Measurements from ENCODE around the gene SPINT3.

Gene SPINT3

DNA sequence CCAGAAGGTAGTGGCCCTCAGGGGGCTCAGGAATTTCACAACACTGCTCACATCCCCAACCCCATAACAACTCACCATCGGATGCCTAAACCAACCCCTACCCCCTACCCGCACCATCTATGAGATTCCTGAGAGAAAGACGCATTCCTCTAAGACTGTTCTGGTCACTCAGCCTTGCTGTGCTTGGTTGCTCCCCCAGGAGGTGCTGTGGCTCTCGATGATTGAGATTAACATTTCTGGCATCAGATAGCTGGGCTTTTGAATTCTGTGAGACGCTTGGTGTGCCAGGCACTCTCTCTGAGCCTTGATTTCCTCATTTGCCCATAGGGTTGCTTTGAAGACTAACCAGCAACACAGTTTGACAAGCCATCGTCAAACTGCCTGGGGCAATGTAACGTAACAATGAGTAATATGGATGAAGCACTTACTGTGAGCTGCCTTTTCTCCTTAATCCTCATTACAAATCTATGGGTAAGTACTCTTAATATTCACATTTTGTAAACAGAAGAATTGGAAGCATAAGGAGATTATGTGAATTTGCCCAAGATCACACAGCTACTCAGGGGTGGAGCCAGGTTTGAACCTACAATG lies 22.9 kb upstream of the SPINT3 start:
- TF ChIP-seq, protein P1, sequence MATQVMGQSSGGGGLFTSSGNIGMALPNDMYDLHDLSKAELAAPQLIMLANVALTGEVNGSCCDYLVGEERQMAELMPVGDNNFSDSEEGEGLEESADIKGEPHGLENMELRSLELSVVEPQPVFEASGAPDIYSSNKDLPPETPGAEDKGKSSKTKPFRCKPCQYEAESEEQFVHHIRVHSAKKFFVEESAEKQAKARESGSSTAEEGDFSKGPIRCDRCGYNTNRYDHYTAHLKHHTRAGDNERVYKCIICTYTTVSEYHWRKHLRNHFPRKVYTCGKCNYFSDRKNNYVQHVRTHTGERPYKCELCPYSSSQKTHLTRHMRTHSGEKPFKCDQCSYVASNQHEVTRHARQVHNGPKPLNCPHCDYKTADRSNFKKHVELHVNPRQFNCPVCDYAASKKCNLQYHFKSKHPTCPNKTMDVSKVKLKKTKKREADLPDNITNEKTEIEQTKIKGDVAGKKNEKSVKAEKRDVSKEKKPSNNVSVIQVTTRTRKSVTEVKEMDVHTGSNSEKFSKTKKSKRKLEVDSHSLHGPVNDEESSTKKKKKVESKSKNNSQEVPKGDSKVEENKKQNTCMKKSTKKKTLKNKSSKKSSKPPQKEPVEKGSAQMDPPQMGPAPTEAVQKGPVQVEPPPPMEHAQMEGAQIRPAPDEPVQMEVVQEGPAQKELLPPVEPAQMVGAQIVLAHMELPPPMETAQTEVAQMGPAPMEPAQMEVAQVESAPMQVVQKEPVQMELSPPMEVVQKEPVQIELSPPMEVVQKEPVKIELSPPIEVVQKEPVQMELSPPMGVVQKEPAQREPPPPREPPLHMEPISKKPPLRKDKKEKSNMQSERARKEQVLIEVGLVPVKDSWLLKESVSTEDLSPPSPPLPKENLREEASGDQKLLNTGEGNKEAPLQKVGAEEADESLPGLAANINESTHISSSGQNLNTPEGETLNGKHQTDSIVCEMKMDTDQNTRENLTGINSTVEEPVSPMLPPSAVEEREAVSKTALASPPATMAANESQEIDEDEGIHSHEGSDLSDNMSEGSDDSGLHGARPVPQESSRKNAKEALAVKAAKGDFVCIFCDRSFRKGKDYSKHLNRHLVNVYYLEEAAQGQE (IDR thresholded peaks at IDR 0.05; ENCODE audit: low read depth) = no peak
- no peak for TF ChIP-seq FOXM1 (IDR thresholded peaks at IDR 0.05; ENCODE audit: borderline replicate concordance, low read depth)
- no peak for TF ChIP-seq EGR1 (IDR thresholded peaks at IDR 0.05)
- TF ChIP-seq YY1 (IDR thresholded peaks at IDR 0.05; ENCODE audit: low read depth) = no peak

DNA sequence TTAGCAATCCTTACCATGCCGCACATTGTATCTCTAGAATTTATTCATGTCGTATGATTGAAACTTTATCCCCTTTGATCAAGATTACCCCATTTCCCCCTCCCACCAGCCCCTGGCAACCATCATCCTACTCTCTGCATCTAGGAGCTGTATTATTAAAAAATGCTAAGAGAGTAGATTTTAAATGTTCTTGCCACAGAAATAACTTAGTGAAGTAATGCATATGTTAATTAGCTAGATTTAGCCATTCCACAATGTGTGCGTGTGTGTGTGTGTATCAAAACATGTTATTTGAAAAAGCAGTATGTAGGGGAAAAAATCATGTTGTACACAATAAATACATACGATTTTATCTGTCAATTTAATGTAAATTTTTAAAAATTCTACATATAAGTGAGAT lies 11.9 kb upstream of the SPINT3 start:
- TF ChIP-seq TCF12 (IDR thresholded peaks at IDR 0.05; ENCODE audit: low read depth) = no peak

DNA sequence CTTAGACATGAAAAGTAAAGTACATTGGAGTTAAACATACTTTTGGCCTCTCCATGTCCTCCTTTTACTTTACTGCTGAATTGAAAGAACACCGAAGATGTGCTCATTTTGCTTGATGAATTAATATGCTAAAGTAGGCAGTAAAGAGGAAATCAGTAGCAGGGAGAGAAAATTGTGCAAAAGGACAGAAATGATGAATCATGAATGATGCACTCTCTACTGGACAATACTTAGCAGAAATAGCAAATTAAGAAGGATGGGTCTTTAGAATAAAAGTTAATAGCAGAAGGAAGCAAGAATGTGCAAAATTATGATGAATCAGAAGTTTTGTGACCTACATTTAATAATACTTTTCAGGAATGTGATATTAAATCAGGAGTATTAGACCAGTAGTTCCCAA lies 8.4 kb upstream of the SPINT3 start:
- TF ChIP-seq CEBPB (IDR thresholded peaks at IDR 0.05) = no peak
- TF ChIP-seq, protein P1 (IDR thresholded peaks at IDR 0.05; ENCODE audit: low read depth) = no peak
- TF ChIP-seq NFIC (IDR thresholded peaks at IDR 0.05) = no peak
- no peak for TF ChIP-seq ZBTB7A (IDR thresholded peaks at IDR 0.05; ENCODE audit: low read depth)
- TF ChIP-seq TEAD4 (IDR thresholded peaks at IDR 0.05) = no peak
- TF ChIP-seq TCF12 (IDR thresholded peaks at IDR 0.05; ENCODE audit: low read depth) = no peak
- no peak for TF ChIP-seq TAF1 (IDR thresholded peaks at IDR 0.05; ENCODE audit: low read depth)
- TF ChIP-seq EGR1 (IDR thresholded peaks at IDR 0.05) = no peak

DNA sequence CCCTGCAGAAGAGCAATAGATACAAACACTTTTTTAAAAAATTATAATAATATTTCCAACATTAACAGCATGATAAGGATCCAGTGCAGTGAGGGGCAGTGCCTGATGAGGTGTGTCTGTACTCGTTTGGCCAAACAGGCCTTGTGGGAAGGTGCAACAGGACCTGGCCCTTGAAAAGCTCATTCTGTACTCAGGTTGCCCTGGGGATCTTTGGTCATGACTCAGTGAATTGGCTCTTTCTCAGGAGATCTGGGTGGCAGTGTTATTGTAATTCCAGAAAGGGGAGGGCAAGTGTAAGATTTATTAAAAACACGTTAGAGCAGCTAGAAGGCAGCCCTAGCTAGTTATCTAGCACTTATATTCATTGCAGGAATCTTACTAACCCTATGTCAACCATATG lies 2.9 kb upstream of the SPINT3 start:
- TF ChIP-seq NFIC (IDR thresholded peaks at IDR 0.05) = peak; percentile 60
- TF ChIP-seq, protein P1 (IDR thresholded peaks at IDR 0.05; ENCODE audit: low read depth) = no peak
- no peak for TF ChIP-seq CEBPB (IDR thresholded peaks at IDR 0.05)

DNA sequence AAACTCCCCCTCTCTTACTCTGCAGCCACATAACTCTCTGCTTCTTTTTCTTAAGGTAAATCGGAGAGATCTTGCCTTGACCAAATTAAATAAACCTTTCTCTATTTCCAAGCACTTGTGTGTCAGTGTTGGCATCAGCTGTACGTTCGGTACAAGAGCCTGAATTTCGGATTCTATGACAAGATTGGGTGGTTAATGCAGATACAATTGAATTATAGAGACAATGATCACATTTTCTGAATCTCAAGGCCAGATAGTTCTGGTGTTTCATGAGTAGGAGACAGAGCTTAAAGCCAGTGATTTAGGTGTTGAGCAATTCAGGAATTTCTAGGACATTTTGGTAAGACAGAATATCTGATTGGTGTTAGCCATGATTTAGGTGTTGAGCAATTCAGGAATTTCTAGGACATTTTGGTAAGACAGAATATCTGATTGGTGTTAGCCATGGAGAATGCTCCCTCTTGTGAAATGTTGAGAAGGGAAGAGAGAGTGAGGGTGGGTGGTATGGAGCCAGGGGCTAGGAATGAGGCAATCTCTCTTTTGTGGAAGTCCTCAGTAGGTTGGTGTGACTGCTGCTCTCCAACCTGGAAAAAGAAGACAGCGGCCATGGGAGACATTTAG lies 5.1 kb downstream of the SPINT3 start:
- no peak for TF ChIP-seq EP300 (IDR thresholded peaks at IDR 0.05; ENCODE audit: borderline replicate concordance)
- no peak for TF ChIP-seq TAF1 (IDR thresholded peaks at IDR 0.05; ENCODE audit: low read depth)
- no peak for TF ChIP-seq TEAD4 (IDR thresholded peaks at IDR 0.05)
- no peak for TF ChIP-seq NFIC (IDR thresholded peaks at IDR 0.05)
- TF ChIP-seq, protein P1 (IDR thresholded peaks at IDR 0.05; ENCODE audit: low read depth) = no peak
- no peak for TF ChIP-seq FOXM1 (IDR thresholded peaks at IDR 0.05; ENCODE audit: borderline replicate concordance, low read depth)
- TF ChIP-seq CEBPB (IDR thresholded peaks at IDR 0.05) = no peak
- TF ChIP-seq YY1 (IDR thresholded peaks at IDR 0.05; ENCODE audit: low read depth) = no peak
- no peak for TF ChIP-seq EGR1 (IDR thresholded peaks at IDR 0.05)
- no peak for TF ChIP-seq RAD21 (IDR thresholded peaks at IDR 0.05; ENCODE audit: low read depth)
- TF ChIP-seq, protein P2, sequence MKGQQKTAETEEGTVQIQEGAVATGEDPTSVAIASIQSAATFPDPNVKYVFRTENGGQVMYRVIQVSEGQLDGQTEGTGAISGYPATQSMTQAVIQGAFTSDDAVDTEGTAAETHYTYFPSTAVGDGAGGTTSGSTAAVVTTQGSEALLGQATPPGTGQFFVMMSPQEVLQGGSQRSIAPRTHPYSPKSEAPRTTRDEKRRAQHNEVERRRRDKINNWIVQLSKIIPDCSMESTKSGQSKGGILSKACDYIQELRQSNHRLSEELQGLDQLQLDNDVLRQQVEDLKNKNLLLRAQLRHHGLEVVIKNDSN (IDR thresholded peaks at IDR 0.05) = no peak
- TF ChIP-seq, protein P3, sequence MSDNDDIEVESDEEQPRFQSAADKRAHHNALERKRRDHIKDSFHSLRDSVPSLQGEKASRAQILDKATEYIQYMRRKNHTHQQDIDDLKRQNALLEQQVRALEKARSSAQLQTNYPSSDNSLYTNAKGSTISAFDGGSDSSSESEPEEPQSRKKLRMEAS (IDR thresholded peaks at IDR 0.05) = no peak
- no peak for TF ChIP-seq CREB1 (IDR thresholded peaks at IDR 0.05; ENCODE audit: low read depth)
- no peak for TF ChIP-seq ZBTB7A (IDR thresholded peaks at IDR 0.05; ENCODE audit: low read depth)
- TF ChIP-seq TCF12 (IDR thresholded peaks at IDR 0.05; ENCODE audit: low read depth) = no peak

Measured in Ishikawa (cell line).